Activated CD4-positive, alpha-beta memory T cell treated with anti-CD3 and anti-CD28 coated beads, Interleukin-2, amount 10 ng/mL, durations not matched to agents 7 days and 5 days (primary cell): Measurements from ENCODE around the gene YTHDC2. TPM values are rescaled to one million over a fixed set of nuclear protein-coding genes. Genes with fewer than 3 reads are reported as not detected.
A peak's percentile ranks its signal among the peaks of the same experiment; 100 is the strongest.

ENCODE experiments used
- CTCF ChIA-PET: fragments of 350-600 bp; sonication (Branson Sonifier 250); formaldehyde crosslinking; loops from one replicate; lab custom pipeline; 2021; ENCODE audit warnings: antibody characterized with exemption, inconsistent platforms; lab: Charles Lee
- POLR2A ChIA-PET: fragments of 350-600 bp; sonication (Branson Sonifier 250); formaldehyde crosslinking; loops from one replicate; lab custom pipeline; 2021; ENCODE audit warnings: antibody characterized with exemption; lab: Charles Lee
- DNase-seq: peaks from one replicate; pipeline ENCODE4 v3.0.0-alpha.2; 2020
- H3K27ac Mint-ChIP-seq: one replicate; pipeline ENCODE4 v1.8.0; 2021; ENCODE audit warnings: mild to moderate bottlenecking, mixed read lengths
- H3K27me3 Mint-ChIP-seq: one replicate; pipeline ENCODE4 v1.8.0; 2021; ENCODE audit warnings: mixed read lengths
- H3K36me3 Mint-ChIP-seq: one replicate; pipeline ENCODE4 v1.8.0; 2021; ENCODE audit warnings: low read depth, mixed read lengths
- H3K4me1 Mint-ChIP-seq: one replicate; pipeline ENCODE4 v1.8.0; 2021; ENCODE audit warnings: mixed read lengths
- H3K4me3 Mint-ChIP-seq: one replicate; pipeline ENCODE4 v1.8.0; 2021; ENCODE audit warnings: mild to moderate bottlenecking, mixed read lengths
- H3K9me3 Mint-ChIP-seq: one replicate; pipeline ENCODE4 v1.8.0; 2021; ENCODE audit warnings: mixed read lengths
- total RNA-seq, 2 experiments: library from RNA; stranded (reverse); gene quantifications; one replicate each; pipeline ENCODE4 v1.2.3, GENCODE V29; 2021

YTHDC2 gene
- total RNA-seq, 2 experiments from 2014 or later = 30.3 to 31.0 TPM

- Mint-ChIP-seq H3K9me3 (no peaks in the 10 kb centered on the region), H3K27me3 (no peaks in the 10 kb centered on the region), H3K27ac (no peak overlapping the region), H3K4me1 (peaks cover 35% of the 10 kb centered on the region), H3K36me3 (peaks cover 33% of the 10 kb centered on the region), H3K4me3 (no peak overlapping the region)
- ChIA-PET CTCF (no interaction called here), POLR2A (interaction anchor here (1.7 kb wide), 1 partner anchor 9 kb away, joined by 10 read pairs; the partner anchor contains the start of gene YTHDC2)
- no peak for DNase-seq
Measured at GRCh38 chr5:113523168-113523567, 9.7 kb downstream of the YTHDC2 start.

- Mint-ChIP-seq H3K36me3 (peaks cover 34% of the 10 kb centered on the region), H3K27me3 (no peaks in the 10 kb centered on the region), H3K27ac (peak overlapping the region; percentile 64), H3K4me3 (no peak overlapping the region), H3K9me3 (no peaks in the 10 kb centered on the region), H3K4me1 (peaks cover 31% of the 10 kb centered on the region)
- POLR2A ChIA-PET = interaction anchor here (0.5 to 1.5 kb wide), 4 partner anchors 11 to 1372 kb away, joined by 3 to 12 read pairs (median 3); partner anchors contain the start of gene YTHDC2
- CTCF ChIA-PET = interaction anchor here (1.1 to 1.4 kb wide), 3 partner anchors 11 to 190 kb away, joined by 3 to 6 read pairs (median 4); partner anchors contain the start of gene YTHDC2
- no peak for DNase-seq
Measured at GRCh38 chr5:113524927-113525326, 11.4 kb downstream of the YTHDC2 start.

GRCh38 chr5:113526421-113526820 is 12.9 kb downstream of the YTHDC2 start:
- CTCF ChIA-PET = interaction anchor here (1.4 kb wide), 1 partner anchor 13 kb away, joined by 6 read pairs; the partner anchor contains the start of gene YTHDC2
- Mint-ChIP-seq H3K4me3 (no peak overlapping the region), H3K27ac (no peak overlapping the region), H3K4me1 (peaks cover 19% of the 10 kb centered on the region), H3K9me3 (peaks cover 6% of the 10 kb centered on the region), H3K27me3 (no peaks in the 10 kb centered on the region), H3K36me3 (peaks cover 36% of the 10 kb centered on the region)
- POLR2A ChIA-PET = interaction anchor here (1.5 kb wide), 1 partner anchor 13 kb away, joined by 12 read pairs; the partner anchor contains the start of gene YTHDC2
- no peak for DNase-seq

- peaks cover 36% of the 10 kb centered on the region for H3K36me3 Mint-ChIP-seq
- H3K27ac Mint-ChIP-seq = no peak overlapping the region
- H3K4me3 Mint-ChIP-seq = no peak overlapping the region
- H3K27me3 Mint-ChIP-seq = no peaks in the 10 kb centered on the region
- DNase-seq = no peak
- CTCF ChIA-PET = no interaction called here
- H3K4me1 Mint-ChIP-seq = peaks cover 18% of the 10 kb centered on the region
- peaks cover 6% of the 10 kb centered on the region for H3K9me3 Mint-ChIP-seq
- POLR2A ChIA-PET = no interaction called here
Measured at GRCh38 chr5:113527746-113528145, 14.3 kb downstream of the YTHDC2 start.

GRCh38 chr5:113531481-113532159 is 18.1 kb downstream of the YTHDC2 start:
- Mint-ChIP-seq H3K36me3 (peaks cover 49% of the 10 kb centered on the region), H3K9me3 (peaks cover 6% of the 10 kb centered on the region), H3K4me1 (no peaks in the 10 kb centered on the region), H3K27ac (no peak overlapping the region), H3K4me3 (no peak overlapping the region), H3K27me3 (no peaks in the 10 kb centered on the region)
- DNase-seq = no peak
- POLR2A ChIA-PET = no interaction called here
- CTCF ChIA-PET = interaction anchor here (1.2 kb wide), 1 partner anchor 44 kb away, joined by 3 read pairs; the partner anchor contains the start of gene MCC

GRCh38 chr5:113538313-113538712 is 24.8 kb downstream of the YTHDC2 start:
- H3K4me3 Mint-ChIP-seq = no peak overlapping the region
- DNase-seq = no peak
- H3K36me3 Mint-ChIP-seq = peaks cover 40% of the 10 kb centered on the region
- no peaks in the 10 kb centered on the region for H3K9me3 Mint-ChIP-seq
- H3K4me1 Mint-ChIP-seq = no peaks in the 10 kb centered on the region
- H3K27ac Mint-ChIP-seq = no peak overlapping the region
- ChIA-PET POLR2A (interaction anchor here (1.1 kb wide), 1 partner anchor 74 kb away, joined by 3 read pairs; no protein-coding TSS in a partner anchor), CTCF (interaction anchor here (1.0 kb wide), 1 partner anchor 25 kb away, joined by 4 read pairs; the partner anchor contains the start of gene YTHDC2)
- H3K27me3 Mint-ChIP-seq = no peaks in the 10 kb centered on the region

GRCh38 chr5:113546703-113547183 is 33.2 kb downstream of the YTHDC2 start:
- ChIA-PET POLR2A (no interaction called here), CTCF (no interaction called here)
- Mint-ChIP-seq H3K4me1 (peaks cover 18% of the 10 kb centered on the region), H3K27me3 (no peaks in the 10 kb centered on the region), H3K27ac (no peak overlapping the region), H3K36me3 (peaks cover 56% of the 10 kb centered on the region), H3K4me3 (no peak overlapping the region), H3K9me3 (no peaks in the 10 kb centered on the region)
- no peak for DNase-seq

GRCh38 chr5:113548396-113548795 is 34.9 kb downstream of the YTHDC2 start:
- Mint-ChIP-seq H3K27ac (no peak overlapping the region), H3K36me3 (peaks cover 61% of the 10 kb centered on the region), H3K9me3 (no peaks in the 10 kb centered on the region), H3K4me3 (no peak overlapping the region), H3K4me1 (peaks cover 18% of the 10 kb centered on the region), H3K27me3 (no peaks in the 10 kb centered on the region)
- ChIA-PET CTCF (interaction anchor here (1.3 kb wide), 1 partner anchor 169 kb away, joined by 4 read pairs; no protein-coding TSS in a partner anchor), POLR2A (no interaction called here)
- no peak for DNase-seq

- no peaks in the 10 kb centered on the region for H3K9me3 Mint-ChIP-seq
- H3K4me3 Mint-ChIP-seq = no peak overlapping the region
- POLR2A ChIA-PET = no interaction called here
- peaks cover 6% of the 10 kb centered on the region for H3K4me1 Mint-ChIP-seq
- no peak overlapping the region for H3K27ac Mint-ChIP-seq
- peaks cover 44% of the 10 kb centered on the region for H3K36me3 Mint-ChIP-seq
- H3K27me3 Mint-ChIP-seq = no peaks in the 10 kb centered on the region
- CTCF ChIA-PET = no interaction called here
- no peak for DNase-seq
Measured at GRCh38 chr5:113552137-113552536, 38.6 kb downstream of the YTHDC2 start.

- H3K27me3 Mint-ChIP-seq = no peaks in the 10 kb centered on the region
- H3K4me1 Mint-ChIP-seq = peaks cover 4% of the 10 kb centered on the region
- no peaks in the 10 kb centered on the region for H3K9me3 Mint-ChIP-seq
- POLR2A ChIA-PET = no interaction called here
- no peak overlapping the region for H3K4me3 Mint-ChIP-seq
- H3K27ac Mint-ChIP-seq = no peak overlapping the region
- peaks cover 41% of the 10 kb centered on the region for H3K36me3 Mint-ChIP-seq
- CTCF ChIA-PET = no interaction called here
- DNase-seq = no peak
Measured at GRCh38 chr5:113552620-113553019, 39.1 kb downstream of the YTHDC2 start.

- no peaks in the 10 kb centered on the region for H3K27me3 Mint-ChIP-seq
- H3K4me3 Mint-ChIP-seq = no peak overlapping the region
- no peaks in the 10 kb centered on the region for H3K9me3 Mint-ChIP-seq
- DNase-seq = no peak
- peaks cover 49% of the 10 kb centered on the region for H3K36me3 Mint-ChIP-seq
- no peak overlapping the region for H3K27ac Mint-ChIP-seq
- ChIA-PET POLR2A (interaction anchor here (0.6 kb wide), 1 partner anchor 38 kb away, joined by 3 read pairs; no protein-coding TSS in a partner anchor), CTCF (no interaction called here)
- no peaks in the 10 kb centered on the region for H3K4me1 Mint-ChIP-seq
Measured at GRCh38 chr5:113562828-113563400, 49.4 kb downstream of the YTHDC2 start.

GRCh38 chr5:113569396-113569795 is 55.9 kb downstream of the YTHDC2 start:
- Mint-ChIP-seq H3K27me3 (no peaks in the 10 kb centered on the region), H3K4me3 (no peak overlapping the region), H3K4me1 (peaks cover 5% of the 10 kb centered on the region), H3K27ac (no peak overlapping the region), H3K9me3 (no peaks in the 10 kb centered on the region), H3K36me3 (peaks cover 77% of the 10 kb centered on the region)
- CTCF ChIA-PET = no interaction called here
- no peak for DNase-seq
- POLR2A ChIA-PET = no interaction called here

- H3K4me1 Mint-ChIP-seq = peaks cover 7% of the 10 kb centered on the region
- no peaks in the 10 kb centered on the region for H3K9me3 Mint-ChIP-seq
- H3K36me3 Mint-ChIP-seq = peaks cover 73% of the 10 kb centered on the region
- POLR2A ChIA-PET = no interaction called here
- no peak for DNase-seq
- no peak overlapping the region for H3K27ac Mint-ChIP-seq
- no peak overlapping the region for H3K4me3 Mint-ChIP-seq
- H3K27me3 Mint-ChIP-seq = no peaks in the 10 kb centered on the region
- CTCF ChIA-PET = no interaction called here
Measured at GRCh38 chr5:113572716-113573115, 59.2 kb downstream of the YTHDC2 start.
